NCI-H2081 treated with DMSO at 0.1 percent for 48 hours (cell line): Measurements from ENCODE around the gene LRCH1.

ENCODE experiments used
- DNase-seq: peaks from one replicate; lab custom pipeline; 2025; lab: John Stamatoyannopoulos, UW

LRCH1 gene

GRCh38 chr13:46594374-46595078, 41.6 kb downstream of the LRCH1 start:
- no peak for DNase-seq

GRCh38 chr13:46595136-46595884, 42.3 kb downstream of the LRCH1 start:
- DNase-seq, result no peak

GRCh38 chr13:46595885-46596275, 42.9 kb downstream of the LRCH1 start:
- no peak for DNase-seq

DNA sequence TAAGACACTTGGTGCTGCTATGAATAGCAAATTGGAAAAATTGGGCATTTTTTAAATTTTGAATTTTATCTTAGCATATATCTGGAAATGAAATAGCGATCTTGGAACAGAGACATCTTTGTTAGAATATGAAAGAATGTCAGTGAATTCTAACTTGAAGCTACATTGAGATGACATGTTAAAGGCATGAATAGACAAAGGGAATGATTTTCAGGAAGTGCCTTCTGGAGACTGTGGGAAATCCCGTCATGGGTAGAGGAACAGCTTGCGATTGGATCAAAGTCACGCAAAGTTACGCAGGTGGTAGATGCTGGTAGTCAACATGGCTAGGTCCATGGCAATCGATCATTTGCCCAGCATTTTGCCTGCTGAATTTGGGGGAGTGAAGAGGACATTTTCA, 43.5 kb downstream of the LRCH1 start:
- no peak for DNase-seq

GRCh38 chr13:46598140-46598819, 45.3 kb downstream of the LRCH1 start:
- no peak for DNase-seq

DNA sequence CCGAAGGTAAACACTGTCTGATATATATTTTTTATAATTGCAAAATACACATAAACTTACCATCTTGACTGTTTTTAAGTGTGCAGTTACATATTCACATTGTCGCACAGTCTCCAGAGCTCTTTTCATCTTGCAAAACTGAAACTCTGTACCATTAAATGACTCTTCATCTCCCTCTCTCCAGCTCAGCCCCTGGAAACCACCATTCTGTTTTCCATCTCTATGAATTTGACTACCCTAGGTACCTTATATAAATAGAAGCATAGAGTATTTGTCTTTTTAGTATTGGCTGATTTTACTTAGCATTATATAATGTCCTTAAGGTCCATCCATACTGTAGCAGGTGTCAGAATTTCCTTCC, 45.8 kb downstream of the LRCH1 start:
- no peak for DNase-seq

DNA sequence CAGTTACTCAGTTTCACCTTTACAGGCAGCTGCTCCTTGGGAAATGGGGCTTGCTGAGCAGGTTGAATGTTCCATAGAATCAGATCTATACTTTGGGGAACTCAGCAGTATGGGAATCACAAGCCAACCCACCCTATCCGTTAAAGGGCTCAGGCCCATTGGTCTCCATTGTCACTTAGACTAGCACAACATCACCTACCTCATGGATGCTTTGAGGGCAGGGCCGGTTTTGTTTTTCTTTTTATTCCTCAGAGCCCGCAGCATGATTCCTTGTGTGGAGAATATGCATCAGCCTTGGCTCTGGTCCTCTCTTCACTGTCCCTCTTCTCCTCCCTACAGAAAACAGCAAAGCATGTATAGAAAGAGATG, 48.0 kb downstream of the LRCH1 start:
- no peak for DNase-seq

GRCh38 chr13:46602531-46602930, 49.6 kb downstream of the LRCH1 start:
- no peak for DNase-seq

GRCh38 chr13:46603165-46603603, 50.2 kb downstream of the LRCH1 start:
- DNase-seq, result no peak

DNA sequence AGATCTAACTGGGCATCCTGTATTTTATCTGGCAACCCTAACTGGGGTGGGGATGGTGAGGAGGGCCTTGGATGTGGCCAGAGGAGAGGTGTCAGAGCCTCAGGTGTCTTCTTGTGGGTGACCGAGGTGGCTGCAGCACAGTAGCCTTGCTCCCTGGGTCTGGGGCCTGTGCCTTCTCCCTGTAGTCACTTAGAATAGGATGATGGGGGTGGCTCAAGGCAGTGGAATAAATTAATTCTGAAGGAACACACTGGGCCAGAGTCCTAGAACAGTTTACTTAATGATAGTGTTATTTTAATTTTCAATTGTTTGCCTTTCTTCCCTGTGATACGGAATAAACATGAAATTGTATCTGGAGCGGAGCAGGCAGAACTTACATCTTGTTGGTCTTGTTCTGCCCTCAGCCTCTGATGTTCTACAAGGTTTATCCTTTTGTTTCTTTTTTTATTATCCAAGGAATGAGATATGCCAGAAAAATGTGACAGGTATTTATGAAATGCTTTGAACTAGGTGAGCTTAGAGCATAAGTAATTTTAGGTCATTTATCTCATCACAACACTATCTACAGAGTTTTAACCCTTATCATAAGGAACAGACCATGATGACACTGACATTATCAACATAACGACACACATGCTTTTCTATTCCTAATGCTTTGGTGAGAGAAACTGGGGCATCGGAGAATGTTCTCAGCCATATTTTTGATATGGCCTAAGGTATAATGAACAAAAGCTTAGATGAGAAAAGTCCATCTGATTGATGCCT, 51.4 kb downstream of the LRCH1 start:
- no peak for DNase-seq

- DNase-seq, result no peak
These were observed 52.3 kb downstream of the LRCH1 start for GRCh38 chr13:46605076-46605824.

DNA sequence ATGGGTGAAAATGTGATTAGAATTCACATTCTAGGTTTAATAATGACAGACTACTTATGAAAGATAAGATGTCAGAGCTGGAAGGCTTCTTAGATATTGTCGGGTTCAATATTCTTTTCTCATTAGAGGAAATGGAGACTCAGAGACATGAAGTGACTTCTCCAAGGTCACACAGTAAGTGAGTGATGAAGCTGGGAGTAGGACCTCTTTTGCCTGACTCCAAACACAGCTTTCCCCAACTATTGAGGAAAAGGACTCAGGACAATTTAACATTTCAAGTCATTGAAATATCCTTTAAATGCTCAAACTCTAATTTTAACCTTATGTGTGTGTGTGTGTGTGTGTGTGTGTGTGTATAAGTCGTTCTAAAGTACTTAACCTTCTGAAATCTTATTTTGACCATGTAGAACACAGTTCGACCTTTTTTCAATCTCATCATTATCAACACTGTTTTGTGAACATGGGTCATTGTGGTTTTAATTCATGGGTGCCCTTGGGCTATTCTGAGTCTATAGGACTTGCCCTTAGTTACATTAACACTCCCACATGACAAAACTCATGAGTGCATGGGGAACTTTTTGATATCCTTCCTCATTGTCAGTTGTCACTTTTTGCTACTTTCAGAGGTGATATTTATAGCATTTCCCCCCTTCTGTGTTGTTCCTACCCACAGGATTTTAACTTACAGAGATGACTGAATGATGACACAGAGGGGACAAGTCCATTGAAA, 53.0 kb downstream of the LRCH1 start:
- no peak for DNase-seq

DNA sequence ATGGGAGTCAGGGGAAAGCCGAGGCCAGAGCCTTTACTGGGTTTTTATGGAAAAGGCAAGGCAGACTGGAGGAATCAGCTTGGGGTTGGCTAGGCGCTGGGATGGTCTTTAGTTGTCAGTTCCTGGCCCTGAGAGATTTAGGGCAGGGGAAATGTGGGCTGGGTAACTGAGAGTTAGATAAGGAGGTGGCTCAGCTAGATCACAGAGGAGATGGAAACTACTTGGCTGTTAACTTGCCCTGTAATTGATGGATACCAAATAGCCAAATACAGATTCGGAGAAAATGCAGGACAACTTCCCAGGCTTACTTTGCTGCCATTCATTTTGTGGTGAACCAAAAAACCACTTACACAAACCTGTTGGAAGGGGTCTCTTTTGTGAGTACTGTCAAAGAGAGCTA, 54.0 kb downstream of the LRCH1 start:
- no peak for DNase-seq

DNA sequence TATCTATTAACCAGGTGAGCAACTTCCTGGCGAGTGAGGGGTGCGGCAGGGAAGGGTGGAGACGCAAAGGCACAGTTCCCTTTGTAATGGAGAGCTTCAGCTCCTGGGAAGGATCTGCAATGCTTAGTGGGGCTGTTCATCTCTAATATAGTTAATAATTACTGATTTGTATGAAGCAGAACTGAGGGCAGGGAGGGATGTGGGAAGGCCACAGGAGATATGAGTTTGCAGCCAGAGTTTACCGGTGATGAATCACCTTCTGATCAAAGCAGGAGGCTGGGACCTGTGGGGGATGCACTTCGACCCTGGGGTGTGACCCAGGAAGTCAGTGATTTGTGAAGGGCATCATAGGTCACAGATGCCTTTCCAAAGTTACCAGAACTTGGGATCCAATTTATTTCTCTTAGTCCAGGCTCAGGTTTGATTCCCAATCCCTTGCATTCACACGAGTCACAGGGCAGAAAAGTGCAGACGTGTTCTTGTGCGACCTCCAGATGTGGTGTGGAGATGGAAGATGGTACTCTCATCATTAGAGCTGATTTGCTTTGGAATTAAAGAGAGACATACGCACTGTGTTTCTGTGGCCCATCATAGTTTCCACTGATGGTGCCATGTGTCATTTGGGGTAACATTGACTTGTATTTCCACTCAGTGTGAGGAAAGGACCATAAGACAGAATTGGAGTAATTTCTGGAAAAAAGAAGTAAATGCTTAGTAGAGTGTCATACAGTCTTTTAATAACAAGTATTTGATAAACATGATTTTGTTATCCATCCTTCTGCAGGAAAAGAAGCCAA, 55.0 kb downstream of the LRCH1 start:
- DNase-seq, result no peak

DNA sequence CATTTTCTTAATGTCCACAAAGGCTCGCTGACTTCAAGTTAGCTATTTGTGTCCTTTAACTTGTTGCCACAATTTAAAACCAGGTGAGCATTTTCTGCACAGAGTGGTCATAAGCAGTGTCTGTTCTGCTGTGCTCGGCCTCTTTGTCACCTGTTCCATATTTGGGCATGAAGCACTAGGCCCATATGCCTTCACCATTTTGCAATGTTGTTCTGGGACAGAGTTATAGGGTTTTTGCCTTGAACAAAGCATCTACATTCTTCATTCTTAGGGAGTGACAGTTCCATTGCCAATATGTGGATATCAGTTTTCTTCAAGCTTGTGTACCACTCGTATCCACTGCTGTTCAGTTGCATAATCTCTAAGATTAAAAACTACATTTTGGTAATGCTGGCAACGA, 56.1 kb downstream of the LRCH1 start:
- no peak for DNase-seq

DNA sequence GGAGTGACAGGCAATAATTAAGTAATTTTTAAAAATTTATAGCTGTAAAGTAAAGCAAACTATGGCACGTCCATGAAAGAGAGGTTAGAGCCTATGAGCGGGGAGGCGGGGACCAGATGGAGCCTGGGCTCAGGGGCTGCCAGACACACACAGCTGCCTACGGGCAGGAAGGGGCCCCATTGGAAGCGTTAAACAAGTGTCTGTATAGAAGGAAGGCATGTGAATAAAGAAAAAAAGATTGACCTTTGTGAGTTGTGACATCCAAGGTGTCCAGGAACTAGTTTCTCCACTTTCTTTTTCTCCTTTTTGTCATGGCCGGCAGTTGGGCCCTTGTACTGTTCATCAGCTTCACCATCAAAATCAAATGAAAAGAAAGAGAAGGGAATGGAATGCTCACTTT, 56.8 kb downstream of the LRCH1 start:
- DNase-seq, result peak; percentile 70

GRCh38 chr13:46612267-46612666, 59.3 kb downstream of the LRCH1 start:
- no peak for DNase-seq

DNA sequence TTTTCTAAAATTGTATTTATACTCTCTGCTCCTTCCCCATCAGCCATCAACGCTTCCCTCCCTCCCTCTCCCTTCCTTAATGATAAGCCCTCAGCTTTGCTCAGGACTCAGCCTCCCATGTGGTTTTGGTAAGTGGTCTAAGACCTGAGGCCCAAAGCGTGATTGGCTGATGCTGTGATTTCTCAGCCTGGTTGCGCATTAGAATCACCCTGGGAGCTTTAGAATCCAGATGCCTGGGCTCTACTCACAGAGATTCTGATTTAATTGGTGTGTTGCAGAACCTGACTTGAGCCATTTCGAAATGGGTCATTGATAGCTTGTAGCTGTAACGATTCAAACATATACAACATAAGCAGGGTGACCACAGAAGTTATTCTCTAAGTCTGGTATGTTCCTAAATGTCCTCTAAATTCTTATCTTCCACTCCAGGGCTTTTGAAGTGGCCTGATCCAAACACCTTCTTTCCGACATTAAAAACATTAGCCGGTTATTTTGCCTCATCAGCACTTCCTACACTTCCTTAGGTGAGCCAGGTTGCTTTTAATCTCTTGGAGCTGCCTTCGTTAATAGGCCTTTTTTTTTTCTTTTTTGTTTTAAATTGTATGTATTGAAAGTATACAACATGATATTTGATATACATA, 60.6 kb downstream of the LRCH1 start:
- no peak for DNase-seq

DNA sequence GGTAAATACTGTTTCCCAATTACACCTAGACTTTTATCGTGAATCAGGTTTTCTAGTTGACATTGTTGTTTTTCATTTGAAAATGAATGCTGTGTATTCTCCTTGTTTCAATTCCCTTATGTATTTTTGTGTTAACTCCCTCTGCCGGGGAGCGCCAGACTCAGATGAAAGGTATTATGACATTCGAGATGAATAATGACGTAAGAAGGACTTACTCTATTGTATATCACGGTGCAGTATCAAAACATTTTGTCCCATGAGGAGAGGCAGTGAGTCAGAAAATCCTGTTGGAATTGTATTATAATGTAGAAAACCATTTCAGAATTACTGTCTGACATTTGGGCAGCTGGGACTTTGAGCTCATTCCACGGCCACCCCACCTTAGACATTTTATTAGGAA, 61.6 kb downstream of the LRCH1 start:
- no peak for DNase-seq
